ENCODE results near the gene RMDN2.

Gene RMDN2

DNA sequence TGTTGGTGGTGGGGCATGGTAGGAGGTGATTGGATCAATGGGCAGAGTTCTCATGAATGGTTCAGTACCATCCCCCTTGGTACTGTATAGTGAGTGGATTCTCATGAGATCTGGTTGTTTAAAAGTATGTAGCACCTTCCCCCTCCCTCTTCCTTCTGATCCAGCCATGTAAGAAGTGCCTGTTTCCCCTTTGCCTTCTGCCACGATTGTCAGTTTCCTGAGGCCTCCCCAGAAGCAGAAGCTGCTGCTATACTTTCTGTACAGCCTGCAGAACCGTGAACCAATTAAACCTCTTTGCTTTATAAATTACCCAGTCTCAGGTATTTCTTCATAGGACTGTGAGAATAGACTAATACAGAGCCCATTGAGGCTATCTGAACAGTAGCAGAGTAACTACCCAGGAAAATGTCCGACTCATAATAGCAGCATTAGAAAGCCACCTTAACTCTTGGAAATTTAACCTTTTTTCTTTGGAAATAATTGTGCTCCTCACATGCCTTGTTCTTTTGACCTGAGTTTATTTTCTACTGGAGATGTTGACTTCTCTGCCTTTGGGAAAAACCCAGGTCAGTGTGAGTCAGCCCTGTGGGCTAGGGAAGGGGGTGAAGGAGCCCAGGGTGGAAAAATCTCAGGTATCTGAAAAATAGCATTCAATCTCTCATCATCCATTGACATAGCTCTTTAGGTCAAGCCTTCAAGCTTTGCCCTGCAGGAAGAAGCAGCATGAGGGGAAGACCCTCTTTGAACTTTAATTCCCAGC is 132.7 kb downstream of the RMDN2 start:
- DNase-seq = no peak

DNA sequence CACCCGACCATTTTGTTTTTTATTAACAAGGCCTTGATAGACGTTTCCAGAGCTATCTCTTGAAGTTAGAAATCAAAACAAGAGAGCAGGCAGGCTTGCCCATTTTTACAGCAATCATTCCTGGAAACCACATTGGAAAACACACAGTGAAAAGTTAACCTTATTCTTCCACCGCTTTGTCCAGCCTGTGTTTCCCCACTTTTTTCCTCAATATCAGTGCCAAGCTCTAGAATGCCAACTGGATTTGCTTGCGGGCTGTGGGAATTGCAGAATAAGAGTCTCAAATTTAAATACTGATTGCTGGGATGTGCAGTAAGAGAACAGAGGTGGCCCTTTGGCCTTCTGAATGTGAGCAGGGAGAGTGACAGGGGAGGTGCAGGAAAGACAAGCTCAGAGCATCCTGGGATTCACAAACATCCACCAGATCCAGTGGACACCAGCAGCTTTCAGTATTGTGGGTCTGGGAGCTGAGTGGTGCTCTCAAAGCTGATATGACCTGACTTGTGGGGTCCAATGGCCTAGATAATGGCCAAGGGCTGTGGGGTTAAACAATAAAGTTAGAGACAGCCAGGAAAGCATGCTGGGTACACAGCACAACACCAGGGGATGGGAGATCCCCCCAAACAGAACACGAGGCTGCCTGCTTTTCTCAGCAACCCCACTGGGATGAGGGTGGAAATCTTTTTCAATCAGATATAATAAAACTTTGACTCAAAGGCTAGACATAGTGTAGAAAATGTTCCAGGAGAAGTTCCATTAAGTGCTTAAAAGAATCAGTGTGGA is 135.3 kb downstream of the RMDN2 start:
- no peak for DNase-seq

GRCh38 chr2:38064801-38065501 is 139.9 kb downstream of the RMDN2 start:
- no peak for DNase-seq

DNA sequence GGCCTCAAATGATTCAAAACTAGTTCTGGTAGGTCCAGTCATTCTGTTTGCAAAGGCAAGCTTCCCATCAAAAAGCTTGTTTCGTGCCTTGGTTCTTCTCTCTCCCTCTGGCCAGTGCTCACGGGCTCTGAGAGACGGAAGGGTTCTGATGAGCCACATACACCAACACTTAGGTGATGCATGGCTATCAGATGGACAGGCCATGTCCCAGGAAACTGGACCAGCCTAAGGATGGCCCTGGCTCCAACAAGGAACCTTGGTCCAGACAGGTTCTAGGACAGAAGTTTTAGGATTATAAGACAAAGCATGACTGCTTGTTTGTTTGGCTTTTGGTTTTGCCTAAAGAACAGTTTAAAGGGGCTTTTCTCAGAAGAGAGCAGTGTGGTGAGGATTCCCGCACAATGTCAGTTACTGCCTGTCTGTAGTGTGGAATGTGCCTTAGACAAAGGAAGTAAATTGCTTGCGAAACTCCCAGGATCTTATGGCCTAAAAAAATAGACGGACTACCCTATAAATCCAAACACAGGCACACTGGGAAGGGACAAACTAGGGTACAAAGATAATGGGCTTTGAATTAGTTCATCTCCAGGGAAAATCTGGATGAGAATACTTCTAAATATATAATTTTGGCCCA is 140.5 kb downstream of the RMDN2 start:
- no peak for DNase-seq

- no peak for DNase-seq
Observed at GRCh38 chr2:38066421-38067115, 141.5 kb downstream of the RMDN2 start.
